Progenitor cell of endocrine pancreas (in vitro differentiated cells): ENCODE data around the gene RPS3. TPM values are rescaled to one million over a fixed set of nuclear protein-coding genes. Genes with fewer than 3 reads are reported as not detected.

ENCODE experiments used
- DNase-seq: peaks from one replicate; pipeline ENCODE4 v3.0.0; 2021; ENCODE audit warnings: low spot score; ENCODE audit not compliant: unreplicated experiment
- H3K27ac Mint-ChIP-seq: 2 replicates; pipeline ENCODE4 v1.8.0; 2021; ENCODE audit warnings: mild to moderate bottlenecking, moderate library complexity, mixed read lengths
- H3K27me3 Mint-ChIP-seq: 2 replicates; pipeline ENCODE4 v1.8.0; 2021; ENCODE audit warnings: mixed read lengths
- H3K36me3 Mint-ChIP-seq: 2 replicates; pipeline ENCODE4 v1.8.0; 2022; ENCODE audit warnings: mixed read lengths; ENCODE audit not compliant: insufficient read depth
- H3K4me1 Mint-ChIP-seq: 2 replicates; pipeline ENCODE4 v1.8.0; 2021; ENCODE audit warnings: low read depth, mixed read lengths
- H3K4me3 Mint-ChIP-seq: 2 replicates; pipeline ENCODE4 v1.8.0; 2021; ENCODE audit warnings: low read depth, mild to moderate bottlenecking, moderate library complexity, mixed read lengths
- H3K9me3 Mint-ChIP-seq: 2 replicates; pipeline ENCODE4 v1.8.0; 2021; ENCODE audit warnings: low read depth, mixed read lengths
- CTCF ChIP-seq: fragments of 200-600 bp; sonication (generic); IDR thresholded peaks from one replicate; pipeline ENCODE4 v1.5.0; 2021; ENCODE audit warnings: antibody characterized with exemption, mild to moderate bottlenecking; ENCODE audit not compliant: unreplicated experiment
- total RNA-seq: library from RNA; stranded (reverse); gene quantifications from 2 replicates; pipeline ENCODE4 v1.2.1, GENCODE V29; 2021

RPS3 gene
- total RNA-seq, 1 donor from 2014 or later, result 2,637 TPM

GRCh38 chr11:75445315-75445953 is 46.1 kb downstream of the RPS3 start:
- Mint-ChIP-seq H3K36me3 (no peaks in the 10 kb centered on the region), H3K27ac (no peak overlapping the region), H3K27me3 (peaks cover 15% of the 10 kb centered on the region), H3K4me1 (no peaks in the 10 kb centered on the region), H3K4me3 (no peak overlapping the region), H3K9me3 (no peaks in the 10 kb centered on the region)
- peak; percentile 96 for TF ChIP-seq CTCF
- DNase-seq, result peak; percentile 69

GRCh38 chr11:75447415-75447814 is 48.1 kb downstream of the RPS3 start:
- H3K27ac Mint-ChIP-seq, result no peak overlapping the region
- DNase-seq, result no peak
- H3K4me3 Mint-ChIP-seq, result no peak overlapping the region
- no peaks in the 10 kb centered on the region for H3K9me3 Mint-ChIP-seq
- H3K4me1 Mint-ChIP-seq, result no peaks in the 10 kb centered on the region
- no peaks in the 10 kb centered on the region for H3K36me3 Mint-ChIP-seq
- no peak for TF ChIP-seq CTCF
- peaks cover 26% of the 10 kb centered on the region for H3K27me3 Mint-ChIP-seq

- DNase-seq, result no peak
- Mint-ChIP-seq H3K4me1 (no peaks in the 10 kb centered on the region), H3K9me3 (no peaks in the 10 kb centered on the region), H3K27me3 (peaks cover 24% of the 10 kb centered on the region), H3K27ac (no peak overlapping the region), H3K36me3 (no peaks in the 10 kb centered on the region), H3K4me3 (no peak overlapping the region)
- TF ChIP-seq CTCF, result no peak
Measured at GRCh38 chr11:75449271-75449670, 50.0 kb downstream of the RPS3 start.

GRCh38 chr11:75449776-75450175 is 50.5 kb downstream of the RPS3 start:
- H3K27me3 Mint-ChIP-seq, result peaks cover 24% of the 10 kb centered on the region
- DNase-seq, result no peak
- H3K36me3 Mint-ChIP-seq, result no peaks in the 10 kb centered on the region
- no peaks in the 10 kb centered on the region for H3K9me3 Mint-ChIP-seq
- no peak for TF ChIP-seq CTCF
- H3K4me1 Mint-ChIP-seq, result no peaks in the 10 kb centered on the region
- H3K27ac Mint-ChIP-seq, result no peak overlapping the region
- H3K4me3 Mint-ChIP-seq, result no peak overlapping the region

- Mint-ChIP-seq H3K27me3 (peaks cover 22% of the 10 kb centered on the region), H3K9me3 (no peaks in the 10 kb centered on the region), H3K4me3 (no peak overlapping the region), H3K4me1 (no peaks in the 10 kb centered on the region), H3K36me3 (no peaks in the 10 kb centered on the region), H3K27ac (no peak overlapping the region)
- no peak for TF ChIP-seq CTCF
- no peak for DNase-seq
Measured at GRCh38 chr11:75450236-75450635, 50.9 kb downstream of the RPS3 start.
